GM03348 (cell line): ENCODE measurements around the gene DOCK1.

ENCODE experiments used
- DNase-seq: peaks from one replicate; pipeline ENCODE4 v3.0.0; 2012; ENCODE audit warnings: low spot score

Gene DOCK1

GRCh38 chr10:127221281-127221680 lies 316.1 kb downstream of the DOCK1 start:
- no peak for DNase-seq

- DNase-seq: no peak
Measured at GRCh38 chr10:127227027-127227426, 321.8 kb downstream of the DOCK1 start.

GRCh38 chr10:127227663-127228062 lies 322.4 kb downstream of the DOCK1 start:
- no peak for DNase-seq

- DNase-seq: no peak
Measured at GRCh38 chr10:127228195-127228787, 323.1 kb downstream of the DOCK1 start.

- DNase-seq: no peak
Measured at GRCh38 chr10:127234306-127234800, 329.1 kb downstream of the DOCK1 start.

GRCh38 chr10:127236266-127236665 lies 331.0 kb downstream of the DOCK1 start:
- no peak for DNase-seq

GRCh38 chr10:127242914-127243313 lies 337.7 kb downstream of the DOCK1 start:
- no peak for DNase-seq

GRCh38 chr10:127243490-127244272 lies 338.5 kb downstream of the DOCK1 start:
- DNase-seq: peak; percentile 42

GRCh38 chr10:127245456-127245855 lies 340.2 kb downstream of the DOCK1 start:
- no peak for DNase-seq

- DNase-seq: no peak
Measured at GRCh38 chr10:127250031-127250430, 344.8 kb downstream of the DOCK1 start.

- no peak for DNase-seq
Measured at GRCh38 chr10:127252818-127253217, 347.6 kb downstream of the DOCK1 start.

GRCh38 chr10:127254276-127254675 lies 349.0 kb downstream of the DOCK1 start:
- no peak for DNase-seq

- DNase-seq: no peak
Measured at GRCh38 chr10:127257395-127257794, 352.2 kb downstream of the DOCK1 start.

- DNase-seq: no peak
Measured at GRCh38 chr10:127259347-127259746, 354.1 kb downstream of the DOCK1 start.

GRCh38 chr10:127262606-127263005 lies 357.4 kb downstream of the DOCK1 start:
- no peak for DNase-seq

- DNase-seq: no peak
Measured at GRCh38 chr10:127265288-127265687, 360.1 kb downstream of the DOCK1 start.

- DNase-seq: no peak
Measured at GRCh38 chr10:127266431-127266830, 361.2 kb downstream of the DOCK1 start.

GRCh38 chr10:127267442-127267841 lies 362.2 kb downstream of the DOCK1 start:
- no peak for DNase-seq

GRCh38 chr10:127272076-127272475 lies 366.8 kb downstream of the DOCK1 start:
- no peak for DNase-seq

- no peak for DNase-seq
Measured at GRCh38 chr10:127275272-127275671, 370.0 kb downstream of the DOCK1 start.

- no peak for DNase-seq
Measured at GRCh38 chr10:127275793-127276450, 370.7 kb downstream of the DOCK1 start.

GRCh38 chr10:127276794-127277462 lies 371.7 kb downstream of the DOCK1 start:
- no peak for DNase-seq
